GM15510 (cell line): ENCODE data around the gene RTL1.

Experiments used
- POLR2A ChIP-seq: IDR thresholded peaks from 3 replicates; pipeline ENCODE4 v1.6.1; 2011; ENCODE audit warnings: borderline replicate concordance; ENCODE audit not compliant: insufficient read length; ENCODE audit errors: extremely low read depth

The RTL1 gene

DNA sequence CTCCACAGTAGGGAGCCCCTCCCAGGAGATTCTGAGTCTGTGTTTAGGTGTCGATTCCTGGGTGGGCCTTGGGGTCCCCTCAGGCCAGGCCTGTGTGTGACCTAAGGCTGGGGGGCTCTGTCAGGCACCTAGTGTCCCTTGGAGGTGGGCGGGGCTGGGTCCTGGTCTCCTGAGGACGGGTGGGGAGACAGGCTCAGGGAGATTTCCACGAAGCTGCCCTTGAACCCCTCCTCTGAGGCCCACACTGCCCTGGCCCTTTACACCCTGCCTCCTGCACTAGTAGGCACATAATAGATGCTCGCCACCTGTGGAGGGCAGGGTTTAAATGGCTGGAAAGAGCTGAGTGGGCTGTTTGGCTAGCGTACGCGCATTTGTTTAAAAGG, 44.7 kb downstream of the RTL1 start:
- TF ChIP-seq POLR2A, result no peak

DNA sequence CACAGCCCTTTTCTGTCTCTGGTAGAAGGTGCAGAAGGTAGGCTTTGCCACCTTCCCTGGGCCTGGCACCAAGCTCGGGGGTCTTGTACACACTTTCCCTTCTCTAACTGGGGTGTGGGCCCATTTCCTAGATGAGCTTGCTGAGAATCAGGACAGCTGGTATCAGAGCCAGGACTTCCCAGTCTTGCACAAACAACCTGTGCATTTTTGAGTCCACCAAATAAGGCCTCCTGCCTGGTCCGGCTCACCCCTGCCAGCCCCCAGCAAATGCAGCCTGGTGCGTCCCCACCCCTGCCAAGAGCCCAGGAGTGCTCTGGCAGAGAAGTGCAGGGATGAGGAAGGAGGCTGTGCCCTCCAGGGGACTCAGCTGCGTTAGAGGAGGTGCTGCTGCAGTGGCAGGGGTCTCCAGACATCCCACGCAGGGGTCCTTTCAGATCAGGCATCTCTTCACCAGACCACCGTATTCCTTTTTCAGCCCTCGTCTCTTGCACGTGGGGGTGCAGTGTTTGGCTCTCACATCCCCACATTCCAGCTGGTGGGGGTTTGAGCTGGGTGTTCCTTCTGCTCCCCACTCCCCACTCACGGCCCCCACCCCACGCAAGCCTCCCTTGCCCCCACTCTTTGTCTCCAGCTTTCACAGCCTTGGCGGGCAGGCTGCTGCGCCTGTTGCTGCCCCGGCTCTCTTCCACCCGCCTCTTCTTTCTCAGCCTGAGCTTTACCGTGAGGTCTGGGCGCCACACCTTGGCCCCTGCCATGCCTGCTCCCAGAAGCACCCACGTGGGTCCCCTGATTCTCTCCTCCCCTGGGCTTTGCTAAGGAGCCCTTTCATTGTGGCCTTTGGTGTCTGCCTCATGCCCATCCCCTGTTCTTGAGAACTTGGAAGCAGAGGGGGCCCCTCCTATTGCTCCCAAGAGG, 45.3 kb downstream of the RTL1 start:
- no peak for TF ChIP-seq POLR2A

DNA sequence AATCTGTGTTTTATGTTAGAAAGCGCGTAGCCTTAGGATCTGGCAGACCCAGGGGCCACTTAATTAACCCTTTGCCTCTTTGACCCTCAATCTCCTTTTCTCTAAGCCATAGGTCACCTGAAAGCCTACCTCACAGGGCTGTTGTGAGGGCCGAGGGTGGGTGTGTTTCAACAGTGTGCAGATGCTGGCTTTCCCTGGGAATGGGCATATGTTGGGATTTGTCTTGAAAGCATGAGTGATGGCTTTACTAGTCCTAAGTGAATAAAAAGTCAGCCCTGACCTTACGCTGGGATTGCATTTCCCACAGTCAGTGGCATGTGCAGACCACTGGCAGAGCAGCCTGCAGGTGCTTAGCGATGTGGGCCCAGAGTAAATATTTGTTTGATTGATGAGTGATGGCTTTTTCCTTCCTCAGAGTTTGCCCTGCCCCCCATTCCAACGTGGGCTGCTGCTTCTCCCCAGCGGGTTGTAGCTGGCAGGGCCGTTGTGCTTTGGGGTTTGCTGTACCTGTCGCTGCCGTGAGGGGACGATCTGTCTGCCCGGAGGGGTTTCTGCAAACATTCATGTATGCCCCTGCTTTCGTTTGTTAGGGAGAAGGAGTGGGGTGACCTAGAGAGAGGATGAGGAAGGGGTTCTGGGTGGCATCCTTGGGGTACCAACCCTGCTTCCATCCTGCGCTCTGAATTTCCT, 46.1 kb downstream of the RTL1 start:
- no peak for TF ChIP-seq POLR2A

DNA sequence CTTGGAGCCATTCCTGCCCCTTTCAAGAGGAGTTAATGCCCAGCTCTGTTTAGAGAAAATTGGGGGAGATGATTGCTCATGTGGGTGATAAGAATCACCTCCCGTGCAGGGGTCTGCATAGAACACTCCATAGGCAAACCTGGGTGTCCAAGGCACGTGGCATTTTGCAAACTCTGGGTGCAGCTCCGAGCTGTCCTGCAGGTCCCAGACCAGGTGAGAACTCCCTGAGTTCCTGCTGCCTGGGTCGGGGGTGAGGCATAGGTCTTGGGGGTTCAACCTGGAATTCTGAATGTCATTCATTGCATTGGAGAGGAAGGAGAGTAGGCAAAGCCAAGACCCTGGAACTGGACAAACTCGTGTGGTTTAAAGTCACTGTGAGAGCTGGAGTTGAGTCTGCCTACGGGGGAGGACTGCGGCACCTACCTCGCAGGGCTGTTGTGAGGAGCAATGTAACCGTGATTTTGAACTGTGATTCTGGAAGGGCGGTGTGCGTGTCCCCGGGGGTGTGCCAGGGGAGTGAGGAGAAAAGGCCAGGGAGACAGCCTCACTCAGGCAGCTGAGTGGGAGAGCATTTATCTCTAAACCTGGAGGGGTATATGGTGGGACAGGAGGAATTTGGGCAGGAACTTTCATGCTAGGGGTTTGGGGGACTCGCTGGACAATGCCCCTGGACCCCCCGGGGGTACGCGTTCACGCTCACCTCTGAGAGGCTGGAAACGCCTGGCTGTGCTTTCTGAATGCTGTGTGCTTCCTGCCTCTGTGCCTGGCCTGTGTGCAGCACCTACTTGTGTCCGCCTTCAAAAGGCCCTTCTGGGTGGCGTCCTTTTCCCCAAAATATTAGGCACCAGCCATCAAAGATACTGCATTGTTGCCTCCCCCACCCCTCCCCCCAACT, 47.2 kb downstream of the RTL1 start:
- no peak for TF ChIP-seq POLR2A

DNA sequence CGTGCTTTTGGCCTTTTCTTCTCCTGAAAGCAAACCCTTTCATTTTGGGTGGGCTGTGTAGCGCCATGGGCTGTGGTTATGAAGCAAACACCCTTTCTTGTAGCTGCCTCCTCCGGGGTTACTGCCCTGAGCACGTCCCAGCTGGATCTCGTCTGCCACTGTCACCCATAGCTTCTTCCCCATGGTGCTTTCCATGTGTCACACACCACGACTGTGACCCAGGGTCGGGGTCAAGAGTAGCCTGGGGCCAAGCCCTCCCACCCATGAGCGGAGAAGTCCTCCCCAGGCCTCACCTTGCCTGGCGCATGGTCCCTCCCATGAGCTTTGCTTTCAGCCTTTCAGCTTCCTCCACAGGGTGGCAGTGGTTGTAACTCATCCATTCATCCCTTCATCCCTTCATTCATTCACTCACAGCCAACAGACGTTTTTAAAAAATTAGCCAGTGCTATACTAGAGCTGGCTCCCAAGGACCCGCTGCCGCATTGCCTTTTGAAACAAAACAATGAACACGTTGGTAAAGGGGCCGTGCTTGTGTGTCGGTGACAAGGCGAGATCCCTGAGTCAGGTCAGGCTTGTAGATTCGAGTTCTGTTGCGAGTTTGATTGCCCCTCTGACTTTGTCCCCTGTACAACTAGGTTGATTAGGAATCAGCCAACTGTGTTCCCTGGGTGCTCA, 48.1 kb downstream of the RTL1 start:
- no peak for TF ChIP-seq POLR2A

DNA sequence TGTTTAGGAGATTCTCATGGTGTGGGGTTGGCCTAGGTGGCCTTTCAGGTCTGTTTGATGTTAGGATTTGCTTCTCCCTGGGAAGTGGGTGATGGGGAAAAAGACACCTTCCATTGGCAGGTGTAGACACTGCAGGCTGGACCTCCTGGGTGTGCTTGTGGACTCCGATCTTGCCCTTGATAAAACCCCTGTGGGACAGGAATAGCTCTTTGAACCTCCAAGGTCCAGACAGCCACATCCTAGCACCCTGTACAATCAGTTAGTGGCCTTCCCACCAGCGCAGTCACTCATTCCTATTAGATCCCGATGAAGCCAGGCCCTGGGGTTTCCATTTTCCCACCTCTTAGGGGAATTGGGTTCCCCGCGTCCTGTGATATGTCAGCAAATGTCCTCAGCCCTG, 49.1 kb downstream of the RTL1 start:
- no peak for TF ChIP-seq POLR2A

DNA sequence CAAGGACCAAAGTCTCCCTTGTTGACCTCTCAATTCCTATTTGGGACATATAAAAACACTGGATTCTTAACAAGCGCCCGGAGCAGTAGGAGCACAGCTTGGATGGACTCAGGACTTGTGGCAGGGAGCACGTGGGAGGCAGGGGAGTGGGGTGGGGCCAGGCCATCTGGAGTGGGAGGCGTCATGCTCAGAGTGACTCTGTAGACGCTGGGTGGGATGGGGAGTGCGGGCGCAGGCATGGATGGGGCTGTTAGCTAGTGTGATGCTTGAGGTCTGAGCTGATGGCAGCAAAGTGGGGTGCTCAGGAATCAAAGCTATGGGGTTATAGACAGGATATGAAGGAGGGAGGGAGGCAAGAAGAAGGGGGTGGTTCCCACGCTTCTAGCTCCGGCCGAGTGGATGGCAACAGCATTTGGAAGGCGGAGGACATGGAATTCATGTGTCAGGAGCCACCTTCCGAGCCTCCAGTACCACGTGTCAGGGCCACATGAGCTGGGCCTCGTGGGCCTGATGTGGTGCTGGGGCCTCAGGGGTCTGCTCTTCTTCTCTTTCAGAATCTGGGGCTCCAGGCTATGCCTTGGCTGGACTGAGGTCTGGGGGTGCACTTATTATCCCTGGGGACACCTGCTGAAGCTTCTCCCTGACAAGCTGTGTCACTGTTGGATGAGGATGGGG, 51.4 kb downstream of the RTL1 start:
- TF ChIP-seq POLR2A, result no peak

DNA sequence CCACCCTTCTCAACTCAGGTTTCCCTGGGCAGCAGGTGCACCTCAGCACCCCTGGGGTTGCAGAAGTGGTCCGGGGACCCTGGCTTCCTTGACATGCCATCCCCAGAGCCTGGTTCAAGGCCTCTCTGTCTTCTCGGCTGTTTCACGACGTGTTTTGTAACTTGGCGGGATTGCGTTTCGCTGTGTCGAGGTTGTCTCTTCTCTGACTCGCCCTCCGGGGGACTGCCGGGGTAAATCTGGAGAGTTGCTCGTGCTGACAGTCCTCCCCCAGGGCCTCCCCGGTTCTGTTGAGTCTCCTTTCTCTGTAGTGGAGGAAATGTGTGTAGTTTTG, 52.0 kb downstream of the RTL1 start:
- no peak for TF ChIP-seq POLR2A

DNA sequence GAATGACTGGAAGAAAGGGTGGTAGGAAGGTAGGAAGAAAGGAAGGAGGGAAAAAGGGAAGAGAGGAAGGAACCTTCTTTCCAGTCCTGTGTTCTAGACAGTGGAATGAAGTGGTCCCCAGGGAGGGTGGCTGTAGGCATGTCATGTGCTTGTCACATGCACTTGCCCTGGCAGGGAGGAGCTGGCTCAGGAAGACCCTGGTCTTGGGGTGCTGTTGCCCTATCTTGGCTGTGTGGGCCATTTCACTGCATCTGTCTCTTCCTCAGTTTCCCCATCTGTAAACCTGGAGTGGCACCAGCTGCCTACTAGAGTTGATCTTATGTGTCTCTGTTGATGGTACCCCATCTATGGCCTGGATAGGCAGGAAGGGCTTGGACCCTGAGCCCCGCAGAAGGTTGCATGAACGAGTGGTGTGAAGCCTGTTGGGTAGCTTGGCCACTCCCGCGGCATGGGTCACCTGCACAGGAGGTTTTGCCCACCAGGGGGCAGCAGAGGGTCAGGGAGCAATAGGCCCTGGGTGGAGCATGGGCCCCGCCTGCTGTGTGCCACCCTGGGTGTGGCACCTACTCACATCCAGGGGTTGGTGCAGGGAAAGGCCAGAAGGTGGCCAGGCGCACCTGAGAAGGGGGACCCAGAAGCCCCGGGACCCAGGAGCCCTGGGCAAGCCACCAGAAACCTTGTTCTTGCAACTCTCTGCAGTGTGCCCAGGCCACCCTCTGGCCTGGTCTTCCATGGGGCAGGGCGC, 52.5 kb downstream of the RTL1 start:
- TF ChIP-seq POLR2A, result no peak

DNA sequence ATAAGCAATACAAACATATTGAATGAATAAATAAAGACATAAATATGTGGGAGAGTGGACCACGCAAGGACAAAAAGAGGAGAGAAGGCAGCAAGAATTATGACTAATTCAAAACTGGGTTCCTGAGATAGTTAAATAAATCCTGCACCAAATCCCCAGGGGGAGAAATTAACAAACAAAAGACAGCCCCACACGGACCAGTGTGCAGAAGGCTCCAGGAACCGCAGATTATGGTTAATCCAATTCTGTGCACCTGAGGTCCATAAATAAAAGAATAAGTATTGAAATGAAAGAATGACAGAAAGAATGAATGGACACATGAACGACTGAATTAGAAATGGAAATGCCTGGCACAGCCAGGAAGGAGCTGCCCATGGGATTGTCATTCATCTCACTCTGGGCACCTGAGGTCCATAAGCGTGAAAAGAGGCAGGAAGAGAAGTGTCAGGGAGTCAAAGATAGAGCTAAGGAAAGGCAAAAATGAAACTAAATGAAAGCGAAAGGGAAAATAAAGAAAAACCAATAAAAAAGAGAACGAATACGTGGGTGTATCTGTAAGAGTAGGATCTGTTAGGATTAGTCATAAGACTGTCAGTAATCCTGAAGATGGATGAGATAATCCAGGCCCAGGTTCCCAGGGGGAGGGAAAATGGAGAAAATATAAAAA, 54.3 kb downstream of the RTL1 start:
- no peak for TF ChIP-seq POLR2A

DNA sequence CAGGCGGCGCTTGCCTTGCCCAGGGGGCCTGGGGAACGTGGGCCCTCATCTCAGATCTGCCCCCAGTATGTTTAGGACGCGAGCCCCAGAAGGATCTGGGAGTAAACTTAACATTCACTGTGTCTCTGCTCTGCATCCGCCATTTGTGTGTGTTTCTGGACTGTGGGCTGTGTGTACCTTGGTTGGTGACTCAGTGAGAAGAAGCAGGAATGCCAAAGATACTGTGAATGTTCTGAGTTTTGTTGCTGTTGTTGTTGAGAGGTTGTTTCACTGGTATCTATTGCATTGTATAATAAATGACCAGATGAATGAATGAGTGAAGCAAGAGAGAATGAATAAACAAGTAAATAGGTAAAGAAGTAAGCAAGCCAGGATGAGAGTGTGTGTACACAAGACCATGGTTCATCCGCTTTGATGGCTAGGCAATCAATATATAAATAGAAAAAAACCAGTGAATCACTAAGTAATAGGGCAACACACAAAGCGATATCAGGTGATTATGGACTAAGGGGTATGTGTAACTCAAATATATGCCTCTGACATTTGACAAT, 57.1 kb downstream of the RTL1 start:
- no peak for TF ChIP-seq POLR2A

DNA sequence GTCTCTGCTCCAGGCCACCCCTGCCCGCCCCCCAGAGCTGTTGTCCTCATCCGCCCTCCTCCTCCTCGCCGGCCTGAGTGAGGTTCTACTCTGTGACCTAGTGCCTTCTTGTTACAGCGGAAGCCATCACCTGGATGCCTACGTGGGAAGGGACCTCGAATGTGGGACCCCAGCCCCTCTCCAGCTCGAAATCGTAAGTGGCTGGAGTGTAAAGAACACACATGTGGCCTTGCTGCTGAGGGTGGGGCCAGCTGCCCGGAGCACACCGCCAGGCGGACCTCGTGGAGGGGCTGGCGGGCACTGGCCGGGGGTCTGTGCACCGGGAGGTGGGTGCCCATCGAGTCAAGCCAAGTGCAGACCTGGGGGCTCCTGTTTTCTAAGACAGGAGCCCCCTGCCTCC, 58.2 kb downstream of the RTL1 start:
- no peak for TF ChIP-seq POLR2A

DNA sequence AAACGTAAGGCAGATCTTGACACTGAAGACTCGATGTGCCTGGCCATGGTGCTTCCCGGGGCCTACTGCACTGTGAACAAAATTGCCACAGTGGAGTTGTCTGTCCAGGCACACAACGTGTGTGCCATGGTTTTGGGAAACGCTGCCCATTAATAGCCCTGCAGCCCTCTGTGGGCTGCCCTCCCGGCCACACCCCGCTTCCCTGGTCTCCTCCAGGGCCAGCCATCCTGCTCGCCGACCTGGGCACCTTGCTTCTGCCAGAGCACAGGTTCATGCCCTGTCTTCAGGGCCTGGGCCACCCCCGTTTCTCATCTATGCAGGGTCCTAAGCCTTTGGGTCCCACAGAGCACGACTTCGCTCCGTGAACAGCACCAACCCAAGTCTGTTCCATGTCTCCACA, 58.7 kb downstream of the RTL1 start:
- no peak for TF ChIP-seq POLR2A
